ENCODE data around the gene AFAP1L1.

GRCh38 chr5:149227168-149227826 is 44.4 kb upstream of the AFAP1L1 start:
- no peak for TF ChIP-seq CTCF (IDR thresholded peaks at IDR 0.05; ENCODE audit: extremely low read depth in 1 of 2, insufficient read depth in 1 of 2, low read depth in 1 of 2, low read length in 2 of 2)
- TF ChIP-seq EZH2 (IDR thresholded peaks at IDR 0.05; ENCODE audit: borderline replicate concordance, low read depth, low read length, severe bottlenecking), result no peak
- TF ChIP-seq POLR2A (IDR thresholded peaks at IDR 0.05; ENCODE audit: low read depth, low read length), result no peak
- no peak for TF ChIP-seq MYC (IDR thresholded peaks at IDR 0.05; ENCODE audit: low read depth, low read length)
- no peak for TF ChIP-seq POLR2AphosphoS5 (IDR thresholded peaks at IDR 0.05; ENCODE audit: insufficient read depth, low read depth, low read length)
- peak; percentile 88 for TF ChIP-seq GATA2 (IDR thresholded peaks at IDR 0.05; ENCODE audit: insufficient read depth, insufficient read length, low read depth, low read length)
- TF ChIP-seq MAX (IDR thresholded peaks at IDR 0.05; ENCODE audit: insufficient read depth, insufficient read length), result no peak
- peak; percentile 75 for TF ChIP-seq JUN (IDR thresholded peaks at IDR 0.05; ENCODE audit: borderline replicate concordance, insufficient read depth, insufficient read length, low read depth)
